Endothelial cell (in vitro differentiated cells): Measurements from ENCODE around the gene TSPAN9. TPM values are rescaled to one million over a fixed set of nuclear protein-coding genes. Genes with fewer than 3 reads are reported as not detected.
A peak's percentile ranks its signal among the peaks of the same experiment; 100 is the strongest.

Experiments
- DNase-seq: peaks from one replicate; pipeline ENCODE4 v3.0.0; 2021; ENCODE audit warnings: low spot score
- H3K27ac Mint-ChIP-seq: one replicate; pipeline ENCODE4 v1.8.0; 2021; ENCODE audit warnings: mixed read lengths, inconsistent platforms; ENCODE audit not compliant: unreplicated experiment
- H3K27me3 Mint-ChIP-seq: one replicate; pipeline ENCODE4 v1.8.0; 2021; ENCODE audit warnings: mild to moderate bottlenecking, moderate library complexity, mixed read lengths, inconsistent platforms; ENCODE audit not compliant: unreplicated experiment
- H3K36me3 Mint-ChIP-seq: one replicate; pipeline ENCODE4 v1.8.0; 2021; ENCODE audit warnings: mild to moderate bottlenecking, low read depth, mixed read lengths, inconsistent platforms; ENCODE audit not compliant: unreplicated experiment
- H3K4me1 Mint-ChIP-seq: one replicate; pipeline ENCODE4 v1.8.0; 2021; ENCODE audit warnings: mild to moderate bottlenecking, mixed read lengths, inconsistent platforms; ENCODE audit not compliant: unreplicated experiment
- H3K4me3 Mint-ChIP-seq: one replicate; pipeline ENCODE4 v1.8.0; 2021; ENCODE audit warnings: mild to moderate bottlenecking, mixed read lengths, inconsistent platforms; ENCODE audit not compliant: unreplicated experiment
- H3K9me3 Mint-ChIP-seq: one replicate; pipeline ENCODE4 v1.8.0; 2021; ENCODE audit warnings: mixed read lengths, inconsistent platforms; ENCODE audit not compliant: unreplicated experiment
- CTCF ChIP-seq: fragments of 200-600 bp; sonication (generic); IDR thresholded peaks from one replicate; pipeline ENCODE4 v1.5.0; 2021; ENCODE audit warnings: antibody characterized with exemption; ENCODE audit not compliant: unreplicated experiment
- total RNA-seq: library from RNA; stranded (reverse); fragmentation: NEBNext Ultra II Directional; extraction: Animal tissue kit (Norgen Biotek cat#: 25700); gene quantifications from one replicate; pipeline ENCODE4 v1.2.1, GENCODE V29; 2021; ENCODE audit not compliant: unreplicated experiment

Gene TSPAN9
- total RNA-seq, 1 donor from 2014 or later: 116 TPM

- Mint-ChIP-seq H3K36me3 (peaks cover 45% of the 10 kb centered on the region), H3K27ac (peak overlapping the region; percentile 89), H3K4me1 (peaks cover 66% of the 10 kb centered on the region), H3K4me3 (peak overlapping the region; percentile 56), H3K9me3 (no peaks in the 10 kb centered on the region), H3K27me3 (peaks cover 16% of the 10 kb centered on the region)
- peak; percentile 68 for DNase-seq
- no peak for TF ChIP-seq CTCF
Observed at GRCh38 chr12:3032770-3033538, 44.2 kb upstream of the TSPAN9 start.

GRCh38 chr12:3033539-3033867 is 43.7 kb upstream of the TSPAN9 start:
- DNase-seq: no peak
- peaks cover 50% of the 10 kb centered on the region for H3K36me3 Mint-ChIP-seq
- peaks cover 19% of the 10 kb centered on the region for H3K27me3 Mint-ChIP-seq
- no peaks in the 10 kb centered on the region for H3K9me3 Mint-ChIP-seq
- H3K4me1 Mint-ChIP-seq: peaks cover 66% of the 10 kb centered on the region
- peak overlapping the region; percentile 93 for H3K27ac Mint-ChIP-seq
- TF ChIP-seq CTCF: no peak
- H3K4me3 Mint-ChIP-seq: peak overlapping the region; percentile 59

GRCh38 chr12:3034067-3034750 is 43.0 kb upstream of the TSPAN9 start:
- peak; percentile 86 for DNase-seq
- peaks cover 57% of the 10 kb centered on the region for H3K36me3 Mint-ChIP-seq
- H3K4me3 Mint-ChIP-seq: peak overlapping the region; percentile 59
- peaks cover 22% of the 10 kb centered on the region for H3K27me3 Mint-ChIP-seq
- peak; percentile 63 for TF ChIP-seq CTCF
- H3K9me3 Mint-ChIP-seq: no peaks in the 10 kb centered on the region
- peaks cover 68% of the 10 kb centered on the region for H3K4me1 Mint-ChIP-seq
- peak overlapping the region; percentile 93 for H3K27ac Mint-ChIP-seq

GRCh38 chr12:3035171-3035570 is 42.0 kb upstream of the TSPAN9 start:
- Mint-ChIP-seq H3K27ac (peak overlapping the region; percentile 81), H3K9me3 (no peaks in the 10 kb centered on the region), H3K4me1 (peaks cover 62% of the 10 kb centered on the region), H3K4me3 (no peak overlapping the region), H3K27me3 (peaks cover 20% of the 10 kb centered on the region), H3K36me3 (peaks cover 58% of the 10 kb centered on the region)
- peak; percentile 39 for DNase-seq
- TF ChIP-seq CTCF: no peak
